GM18511 (cell line): ENCODE results near the gene CCDC88B.

Experiments used
- ATAC-seq: cut with Tn5 transposase; IDR thresholded peaks from one replicate; pipeline ENCODE4 v1.9.1; 2021; ENCODE audit warnings: mild to moderate bottlenecking, moderate library complexity; ENCODE audit not compliant: unreplicated experiment

The CCDC88B gene

GRCh38 chr11:64357904-64358535 lies 18.0 kb downstream of the CCDC88B start:
- no peak for ATAC-seq

GRCh38 chr11:64358536-64358906 lies 18.5 kb downstream of the CCDC88B start:
- no peak for ATAC-seq

- peak; percentile 71 for ATAC-seq
These were observed 19.1 kb downstream of the CCDC88B start, which contains the start of gene RPS6KA4 for GRCh38 chr11:64358907-64359711. TSS of gene RPS6KA4 (plus strand) at chr11:64359162. CDS start at chr11:64359236, 74 bp downstream.

- no peak for ATAC-seq
These were observed 19.9 kb downstream of the CCDC88B start for GRCh38 chr11:64359712-64360445.

GRCh38 chr11:64360448-64360921 lies 20.5 kb downstream of the CCDC88B start:
- ATAC-seq = no peak

GRCh38 chr11:64361659-64362058 lies 21.7 kb downstream of the CCDC88B start:
- ATAC-seq = no peak

- ATAC-seq = no peak
These were observed 22.3 kb downstream of the CCDC88B start for GRCh38 chr11:64362339-64362738.

GRCh38 chr11:64364435-64364834 lies 24.4 kb downstream of the CCDC88B start:
- no peak for ATAC-seq

GRCh38 chr11:64364911-64365310 lies 24.9 kb downstream of the CCDC88B start:
- ATAC-seq = no peak

- no peak for ATAC-seq
These were observed 26.7 kb downstream of the CCDC88B start for GRCh38 chr11:64366751-64367150.

- no peak for ATAC-seq
These were observed 28.1 kb downstream of the CCDC88B start for GRCh38 chr11:64367931-64368672.

- ATAC-seq = no peak
These were observed 28.7 kb downstream of the CCDC88B start for GRCh38 chr11:64368673-64369074.

GRCh38 chr11:64369440-64370421 lies 29.7 kb downstream of the CCDC88B start:
- ATAC-seq = no peak

- no peak for ATAC-seq
These were observed 31.2 kb downstream of the CCDC88B start for GRCh38 chr11:64371201-64371600.

- ATAC-seq = no peak
These were observed 32.0 kb downstream of the CCDC88B start for GRCh38 chr11:64372021-64372420.

GRCh38 chr11:64372802-64373597 lies 33.0 kb downstream of the CCDC88B start:
- ATAC-seq = no peak

- no peak for ATAC-seq
These were observed 33.6 kb downstream of the CCDC88B start for GRCh38 chr11:64373598-64373974.

- ATAC-seq = no peak
These were observed 36.1 kb downstream of the CCDC88B start for GRCh38 chr11:64376071-64376470.

- no peak for ATAC-seq
These were observed 38.4 kb downstream of the CCDC88B start for GRCh38 chr11:64378335-64378880.
